Measurements from ENCODE around the gene ACTC1. TPM values are rescaled to one million over a fixed set of nuclear protein-coding genes. Genes with fewer than 3 reads are reported as not detected.
"Not testable (repeated sequence)": the region's sequence is repeated elsewhere in the genome, so short reads cannot be mapped to it uniquely, and the experiment has no call there.

Gene ACTC1
- total RNA-seq, 2 experiments from 2014 or later, result not detected

- POLR2A ChIA-PET, result no interaction called here
- no peak overlapping the region for H3K27ac Mint-ChIP-seq
- no peak for ATAC-seq (ENCODE audit: poor library complexity)
These were observed 18.3 kb upstream of the ACTC1 start for GRCh38 chr15:34813446-34814190.

GRCh38 chr15:34812868-34813365 lies 17.6 kb upstream of the ACTC1 start:
- intact Hi-C loops (cut with DNase I, micrococcal nuclease); H3K4me1 ChIP-seq (ENCODE audit: insufficient read depth, low read length); H3K9me3 Mint-ChIP-seq; H3K27ac Mint-ChIP-seq; H3K27me3 ChIP-seq (ENCODE audit: control insufficient read depth in 1 of 2, insufficient read depth in 2 of 2, low read length in 2 of 2); H3K4me3 Mint-ChIP-seq; H3K4me1 Mint-ChIP-seq (ENCODE audit: low read depth); H3K36me3 ChIP-seq (ENCODE audit: insufficient read depth, low read length); ATAC-seq (ENCODE audit: poor library complexity); H3K4me3 ChIP-seq (ENCODE audit: low read length); H3K27ac ChIP-seq (ENCODE audit: low read depth in 1 of 2, low read length in 2 of 2); POLR2A ChIA-PET; H3K36me3 Mint-ChIP-seq (ENCODE audit: low read depth); H3K9me3 ChIP-seq (ENCODE audit: control insufficient read depth in 1 of 2, insufficient read depth in 1 of 2, low read length in 2 of 2); DNase-seq: not testable (repeated sequence)
- CTCF ChIA-PET, result interaction anchor here (1.2 kb wide), 1 partner anchor 11 kb away, joined by 4 read pairs; no protein-coding TSS in a partner anchor
- H3K27me3 Mint-ChIP-seq, result peaks cover 49% of the 10 kb centered on the region

More at GRCh38 chr15:34813446-34814190, 18.3 kb upstream of the ACTC1 start:
- H3K36me3 ChIP-seq (ENCODE audit: insufficient read depth, low read length), result no peaks in the 10 kb centered on the region
- no peak overlapping the region for H3K27ac ChIP-seq (ENCODE audit: low read depth in 1 of 2, low read length in 2 of 2)
- Mint-ChIP-seq H3K27me3 (peaks cover 49% of the 10 kb centered on the region), H3K4me3 (no peak overlapping the region), H3K4me1 (ENCODE audit: low read depth) (no peaks in the 10 kb centered on the region), H3K9me3 (no peaks in the 10 kb centered on the region), H3K36me3 (ENCODE audit: low read depth) (no peaks in the 10 kb centered on the region)
- H3K4me3 ChIP-seq (ENCODE audit: low read length), result no peak overlapping the region
- no peak for TF ChIP-seq CTCF (IDR thresholded peaks at IDR 0.05)
- no peak for DNase-seq
- H3K27me3 ChIP-seq (ENCODE audit: control insufficient read depth in 1 of 2, insufficient read depth in 2 of 2, low read length in 2 of 2), result peaks cover 0 to 6% of the 10 kb centered on the region in 2 experiments
- H3K9me3 ChIP-seq (ENCODE audit: control insufficient read depth in 1 of 2, insufficient read depth in 1 of 2, low read length in 2 of 2), result no peaks in the 10 kb centered on the region
- H3K4me1 ChIP-seq (ENCODE audit: insufficient read depth, low read length), result no peaks in the 10 kb centered on the region
- intact Hi-C loops (cut with DNase I, micrococcal nuclease), result no loop called here
- CTCF ChIA-PET, result no interaction called here

DNA sequence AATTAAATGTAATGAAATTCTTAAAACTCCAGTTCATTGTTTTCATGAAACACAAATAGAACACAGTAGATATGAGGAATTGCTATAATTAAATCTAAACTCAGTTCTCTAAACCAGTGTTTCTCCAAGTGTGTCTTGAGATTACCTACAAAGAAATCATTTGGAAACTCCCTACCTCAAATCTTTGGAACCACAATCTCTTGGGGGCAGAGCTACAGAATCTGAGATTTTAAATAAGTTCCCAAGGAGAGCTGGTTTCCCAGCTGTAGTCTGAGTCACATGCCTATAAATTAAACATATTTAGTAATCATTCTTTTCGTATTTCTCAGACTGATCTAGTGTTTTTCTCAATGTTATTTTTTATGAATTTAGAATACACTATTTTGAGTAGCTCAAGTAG lies 17.0 kb upstream of the ACTC1 start:
- Mint-ChIP-seq H3K9me3 (peaks cover under 1% of the 10 kb centered on the region), H3K27ac (no peak overlapping the region), H3K4me1 (ENCODE audit: low read depth) (no peaks in the 10 kb centered on the region), H3K27me3 (peaks cover 45% of the 10 kb centered on the region), H3K36me3 (ENCODE audit: low read depth) (no peaks in the 10 kb centered on the region), H3K4me3 (no peak overlapping the region)
- Histone ChIP-seq H3K9me3 (ENCODE audit: control insufficient read depth in 1 of 2, insufficient read depth in 1 of 2, low read length in 2 of 2) (no peaks in the 10 kb centered on the region), H3K27ac (ENCODE audit: low read depth in 1 of 2, low read length in 2 of 2) (no peak overlapping the region), H3K27me3 (ENCODE audit: control insufficient read depth in 1 of 2, insufficient read depth in 2 of 2, low read length in 2 of 2) (peaks cover 0 to 6% of the 10 kb centered on the region in 2 experiments), H3K36me3 (ENCODE audit: insufficient read depth, low read length) (no peaks in the 10 kb centered on the region), H3K4me1 (ENCODE audit: insufficient read depth, low read length) (no peaks in the 10 kb centered on the region), H3K4me3 (ENCODE audit: low read length) (no peak overlapping the region)
- POLR2A ChIA-PET, result no interaction called here
- CTCF ChIA-PET, result interaction anchor here (1.2 kb wide), 1 partner anchor 10 kb away, joined by 4 read pairs; no protein-coding TSS in a partner anchor
- DNase-seq (no peak), ATAC-seq (ENCODE audit: poor library complexity) (no peak)
- intact Hi-C loops (cut with DNase I, micrococcal nuclease), result no loop called here
- TF ChIP-seq CTCF (IDR thresholded peaks at IDR 0.05), result no peak
